Measurements from ENCODE around the gene REC8. TPM values are rescaled to one million over a fixed set of nuclear protein-coding genes. Genes with fewer than 3 reads are reported as not detected.

REC8 gene
- total and polyA plus RNA-seq, 2 of the 13 experiments (the other 11 are each of a cell fraction or from before 2014, with no cell fraction given), result 3.4 to 14.7 TPM

GRCh38 chr14:24188251-24189058, 16.6 kb downstream of the REC8 start, which contains the start of gene IPO4 (continued):
- TF ChIP-seq THAP9 (CRISPR knock-in tag; IDR thresholded peaks at IDR 0.05; ENCODE audit: borderline replicate concordance), result peak; percentile 96
- peak; percentile 93 for TF ChIP-seq ESRRA (CRISPR knock-in tag; IDR thresholded peaks at IDR 0.05; ENCODE audit: low read depth)
- peak; percentile 99 for TF ChIP-seq POGZ (CRISPR knock-in tag; IDR thresholded peaks at IDR 0.05)
- TF ChIP-seq CBX5 (CRISPR knock-in tag; IDR thresholded peaks at IDR 0.05; ENCODE audit: borderline replicate concordance), result peak; percentile 100
- peak; percentile 99 for TF ChIP-seq ZNF333 (CRISPR knock-in tag; IDR thresholded peaks at IDR 0.05; ENCODE audit: borderline replicate concordance)
- peak; percentile 82; the same call in 1 of the 2 replicates for TF ChIP-seq ZBTB7B (CRISPR knock-in tag; IDR thresholded peaks at IDR 0.05)
- no peak for TF ChIP-seq ZNF260 (CRISPR knock-in tag; IDR thresholded peaks at IDR 0.05; ENCODE audit: borderline replicate concordance, low read depth)
- TF ChIP-seq ZNF264 (CRISPR knock-in tag; IDR thresholded peaks at IDR 0.05), result peak; percentile 98
- TF ChIP-seq GTF2F1 (IDR thresholded peaks at IDR 0.05; ENCODE audit: low read length), result peak; percentile 86
- TF ChIP-seq ZEB1 (IDR thresholded peaks at IDR 0.05; ENCODE audit: insufficient replicate concordance, low read depth), result no peak
- peak; percentile 82 for TF ChIP-seq SKI (IDR thresholded peaks at IDR 0.05; ENCODE audit: partially characterized antibody)
- peak; percentile 9 for TF ChIP-seq ZFP36 (IDR thresholded peaks at IDR 0.05; ENCODE audit: borderline replicate concordance, low read depth, low read length, partially characterized antibody)
- TF ChIP-seq ZGPAT (CRISPR knock-in tag; IDR thresholded peaks at IDR 0.05), result peak; percentile 99
- TF ChIP-seq FOXO1 (CRISPR knock-in tag; IDR thresholded peaks at IDR 0.05), result peak; percentile 95
- peak; percentile 57; the same call in 1 of the 2 replicates for TF ChIP-seq TCF7 (IDR thresholded peaks at IDR 0.05; ENCODE audit: low read depth)
- peak; percentile 97 for TF ChIP-seq AGO1 (IDR thresholded peaks at IDR 0.05; ENCODE audit: low read depth, low read length, poor library complexity, severe bottlenecking)
- peak; percentile 100 for TF ChIP-seq ZNF414 (CRISPR knock-in tag; IDR thresholded peaks at IDR 0.05)
- TF ChIP-seq FOXP4 (CRISPR knock-in tag; IDR thresholded peaks at IDR 0.05), result peak; percentile 88
- TF ChIP-seq HIC2 (CRISPR knock-in tag; IDR thresholded peaks at IDR 0.05; ENCODE audit: low read depth), result peak; percentile 76

Data from HepG2 (cell line).